Dedifferentiated amniotic fluid mesenchymal stem cell (primary cell): ENCODE measurements around the gene HSPA12A.

Experiments used
- DNase-seq: peaks from one replicate; pipeline ENCODE4 v3.0.0-alpha.2; 2016; ENCODE audit errors: extremely low spot score

The HSPA12A gene, protein sequence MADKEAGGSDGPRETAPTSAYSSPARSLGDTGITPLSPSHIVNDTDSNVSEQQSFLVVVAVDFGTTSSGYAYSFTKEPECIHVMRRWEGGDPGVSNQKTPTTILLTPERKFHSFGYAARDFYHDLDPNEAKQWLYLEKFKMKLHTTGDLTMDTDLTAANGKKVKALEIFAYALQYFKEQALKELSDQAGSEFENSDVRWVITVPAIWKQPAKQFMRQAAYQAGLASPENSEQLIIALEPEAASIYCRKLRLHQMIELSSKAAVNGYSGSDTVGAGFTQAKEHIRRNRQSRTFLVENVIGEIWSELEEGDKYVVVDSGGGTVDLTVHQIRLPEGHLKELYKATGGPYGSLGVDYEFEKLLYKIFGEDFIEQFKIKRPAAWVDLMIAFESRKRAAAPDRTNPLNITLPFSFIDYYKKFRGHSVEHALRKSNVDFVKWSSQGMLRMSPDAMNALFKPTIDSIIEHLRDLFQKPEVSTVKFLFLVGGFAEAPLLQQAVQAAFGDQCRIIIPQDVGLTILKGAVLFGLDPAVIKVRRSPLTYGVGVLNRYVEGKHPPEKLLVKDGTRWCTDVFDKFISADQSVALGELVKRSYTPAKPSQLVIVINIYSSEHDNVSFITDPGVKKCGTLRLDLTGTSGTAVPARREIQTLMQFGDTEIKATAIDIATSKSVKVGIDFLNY

DNA sequence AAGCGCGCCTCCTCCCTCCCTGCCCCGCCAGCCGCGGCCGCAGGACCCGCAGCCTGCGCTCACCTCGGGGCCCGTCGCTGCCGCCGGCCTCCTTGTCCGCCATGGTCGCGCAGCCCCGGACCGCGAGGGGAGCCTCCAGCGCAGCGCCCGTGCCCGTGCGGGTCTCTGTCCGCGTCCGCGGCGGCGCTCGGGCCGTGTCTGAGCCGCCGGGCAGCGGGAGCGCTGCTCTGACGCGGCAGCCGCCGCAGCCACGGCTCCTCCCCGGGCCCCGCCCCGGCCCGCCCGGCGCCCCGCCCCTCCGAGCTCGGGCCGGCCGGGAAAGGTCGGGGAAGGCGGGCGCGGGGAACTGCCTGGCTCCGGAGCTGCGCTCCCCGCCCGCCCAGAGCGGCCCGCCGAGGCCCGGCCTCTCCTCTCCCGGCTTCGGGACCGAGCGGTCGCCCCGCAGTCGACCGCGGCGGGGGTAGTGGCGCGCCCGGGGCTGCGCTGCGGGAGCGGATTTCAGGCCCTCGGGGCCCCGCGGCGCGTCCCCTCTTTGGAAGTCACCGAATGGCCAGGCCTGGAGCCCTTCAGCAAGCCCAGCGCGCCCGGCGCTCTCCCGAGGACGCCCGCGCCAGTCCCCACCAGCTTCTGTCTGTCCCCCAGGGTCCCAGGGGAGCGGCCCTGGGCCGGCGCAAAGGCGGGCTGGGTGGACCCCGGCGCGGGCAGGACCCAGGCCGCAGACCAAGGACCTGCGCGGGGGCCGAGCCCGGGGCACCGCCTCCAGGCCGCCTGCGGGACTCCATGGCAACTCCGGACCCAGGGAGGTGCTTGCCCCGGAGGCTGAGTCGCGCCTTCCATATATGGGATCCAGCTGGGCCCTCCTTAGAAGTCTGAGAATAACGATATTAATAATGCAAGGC, at the start of gene HSPA12A:
Gene HSPA12A, minus strand, starts transcription at position 200 of the 899 bp plus-strand sequence. Its CDS starts 97 bp downstream, at position 103.
- peak; percentile 59 for DNase-seq

DNA sequence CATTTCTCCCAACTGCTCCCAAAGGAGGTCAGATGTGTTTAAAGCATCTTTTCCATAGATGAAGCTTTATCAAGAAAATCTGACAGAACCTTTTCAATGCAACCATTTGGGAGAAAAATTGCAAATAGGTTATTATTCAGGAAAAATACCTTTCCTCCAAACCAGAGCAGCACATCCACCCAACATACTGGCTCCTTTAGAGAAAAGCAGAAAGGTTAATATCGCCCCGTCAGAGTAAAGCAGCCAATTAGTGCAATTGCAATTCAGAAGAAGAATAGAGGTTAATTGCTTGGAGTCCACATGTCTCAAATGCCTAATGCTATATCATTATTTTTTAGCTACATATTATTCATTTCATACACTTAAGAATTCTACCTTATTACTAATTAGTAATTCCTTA, 48.9 kb upstream of the HSPA12A start:
- DNase-seq = no peak

DNA sequence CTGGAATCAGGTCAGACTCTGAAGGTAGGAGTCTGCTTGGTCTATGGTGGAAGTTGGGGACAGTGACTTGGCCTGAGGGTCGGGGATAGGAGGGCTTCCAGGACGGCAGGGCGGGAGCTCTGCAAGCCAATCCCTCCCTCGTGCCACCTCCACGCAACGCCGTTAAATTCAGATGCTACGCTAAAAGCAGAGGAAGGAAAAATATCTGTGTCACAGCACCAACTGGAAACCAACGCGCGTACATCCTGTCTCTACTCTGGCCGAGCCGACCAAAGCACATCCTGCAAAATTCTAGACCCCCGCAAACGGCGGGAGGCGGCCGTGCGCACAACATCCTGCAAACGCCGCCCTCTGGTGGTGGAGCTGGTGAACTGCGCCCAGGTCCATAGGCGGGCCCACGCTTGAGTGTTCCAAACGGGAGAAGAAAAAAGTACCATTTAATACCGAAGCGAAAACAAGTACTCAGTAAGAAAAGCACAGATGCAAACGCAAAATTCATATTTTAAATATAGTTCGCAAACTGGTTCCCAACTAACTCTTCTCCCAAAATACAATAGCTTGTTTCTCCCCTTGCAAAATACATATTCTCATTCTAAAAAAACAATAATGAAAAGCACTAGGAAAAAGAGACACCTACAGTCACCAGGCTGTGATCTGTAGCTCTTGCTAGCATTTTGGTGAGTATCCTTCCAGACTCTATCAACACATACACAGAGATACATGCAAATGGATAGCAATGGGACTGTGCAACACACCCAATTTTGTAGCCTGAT, 45.7 kb upstream of the HSPA12A start:
- peak; percentile 39 for DNase-seq

DNA sequence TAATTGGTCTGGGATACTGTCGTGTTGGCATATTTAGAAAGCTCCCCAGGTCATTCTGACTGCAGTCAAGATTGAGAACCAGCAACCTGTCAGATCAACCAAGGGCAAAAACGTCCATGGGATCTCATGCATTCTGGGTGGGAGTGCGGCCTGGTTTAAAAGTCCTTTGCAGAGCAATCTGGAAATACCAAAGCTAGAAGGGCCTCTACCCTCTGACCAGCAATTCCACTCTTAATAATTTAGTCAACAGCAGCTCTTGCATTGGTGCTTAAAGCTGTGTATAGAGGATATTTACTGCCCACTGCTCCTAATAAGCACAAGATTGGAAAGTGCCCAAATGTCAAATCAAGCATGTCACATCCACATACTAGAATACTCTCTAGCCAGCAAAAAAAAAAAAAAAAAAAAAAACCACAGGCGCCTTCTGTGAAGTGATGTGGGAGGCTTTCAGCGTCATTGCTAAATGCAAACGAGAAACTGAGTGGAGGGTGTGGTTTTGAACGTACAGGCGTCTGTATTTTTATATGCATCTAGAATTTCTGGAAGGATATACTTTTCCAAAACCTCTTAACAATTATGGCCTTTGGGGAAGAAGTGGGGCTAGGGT, 44.8 kb upstream of the HSPA12A start:
- no peak for DNase-seq

DNA sequence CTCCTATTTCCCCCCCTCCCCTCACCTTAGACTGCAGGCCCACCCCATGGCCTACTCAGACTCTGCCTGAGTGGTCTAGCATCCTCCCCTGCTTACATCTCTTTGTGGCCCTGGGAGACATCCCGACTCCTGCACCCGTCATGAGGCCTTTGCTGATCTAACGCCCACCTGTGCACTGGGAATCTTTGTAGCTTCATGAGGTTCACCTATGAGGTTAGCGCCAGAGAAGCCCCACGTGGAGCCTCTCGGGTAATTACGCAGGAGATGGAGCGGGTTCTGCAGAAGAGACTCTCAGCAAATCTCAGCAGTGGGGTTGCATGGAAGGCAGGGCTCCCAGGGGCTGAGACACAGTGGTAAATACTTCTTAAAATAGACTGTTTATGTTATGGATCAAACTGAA, 43.5 kb upstream of the HSPA12A start:
- DNase-seq = no peak

DNA sequence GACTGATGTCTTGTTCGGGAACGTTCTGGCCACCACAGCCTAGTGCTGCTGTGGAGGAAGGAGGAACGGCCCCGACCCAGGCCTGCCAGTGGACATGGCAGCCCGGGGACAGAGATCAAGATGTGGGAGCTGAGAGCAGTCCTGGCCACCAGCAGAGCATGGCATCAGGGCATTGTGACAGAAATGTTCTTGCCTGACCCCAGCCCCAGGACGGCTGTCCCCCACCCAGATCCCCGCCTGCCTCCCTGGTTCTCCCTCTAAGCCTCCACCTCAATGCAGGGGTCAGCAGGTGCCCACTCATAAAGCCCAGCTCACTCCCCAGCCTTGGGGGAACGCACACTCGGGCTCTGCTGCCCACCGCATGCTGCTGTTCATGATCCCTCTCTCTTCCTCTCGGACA, 42.9 kb upstream of the HSPA12A start:
- no peak for DNase-seq

DNA sequence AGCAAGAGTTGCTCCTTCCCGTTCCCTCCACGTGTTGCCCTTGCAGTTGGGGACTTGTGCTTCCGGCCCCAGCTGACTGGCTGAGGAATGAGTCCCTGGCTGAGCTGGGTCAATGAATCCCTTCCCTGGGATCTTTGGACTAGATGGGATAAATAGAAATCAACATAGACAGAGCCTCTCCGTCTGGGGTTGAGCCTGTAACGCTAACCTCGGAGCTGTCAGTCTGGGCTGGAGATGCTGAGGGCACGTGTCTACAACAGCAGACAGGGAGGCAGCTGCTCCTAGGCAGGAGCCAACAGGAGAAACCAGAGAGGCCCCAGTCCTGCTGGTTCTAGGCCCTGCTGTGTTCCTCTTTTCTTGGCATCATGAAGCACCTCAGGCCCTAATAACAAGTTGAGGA, 42.3 kb upstream of the HSPA12A start:
- DNase-seq = no peak

DNA sequence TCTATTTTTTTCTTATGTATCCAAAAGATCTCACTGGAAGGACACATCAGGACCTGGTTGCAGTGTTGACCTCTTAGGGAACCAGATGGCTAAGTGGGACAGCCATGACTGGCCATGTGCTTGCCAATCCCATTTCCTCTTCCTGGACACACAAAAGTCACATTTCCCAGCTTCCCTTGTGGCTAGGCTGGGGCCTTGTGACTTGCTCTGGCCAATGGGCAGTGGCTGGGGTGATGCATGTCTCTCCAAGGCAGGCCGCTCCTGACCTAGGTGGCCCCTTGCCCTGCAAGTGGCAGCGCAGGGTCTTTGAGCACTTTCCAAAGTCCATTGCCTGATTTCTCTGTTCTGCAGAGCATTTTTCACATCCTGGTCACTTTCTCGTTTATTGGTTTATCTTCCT, 41.7 kb upstream of the HSPA12A start:
- no peak for DNase-seq

DNA sequence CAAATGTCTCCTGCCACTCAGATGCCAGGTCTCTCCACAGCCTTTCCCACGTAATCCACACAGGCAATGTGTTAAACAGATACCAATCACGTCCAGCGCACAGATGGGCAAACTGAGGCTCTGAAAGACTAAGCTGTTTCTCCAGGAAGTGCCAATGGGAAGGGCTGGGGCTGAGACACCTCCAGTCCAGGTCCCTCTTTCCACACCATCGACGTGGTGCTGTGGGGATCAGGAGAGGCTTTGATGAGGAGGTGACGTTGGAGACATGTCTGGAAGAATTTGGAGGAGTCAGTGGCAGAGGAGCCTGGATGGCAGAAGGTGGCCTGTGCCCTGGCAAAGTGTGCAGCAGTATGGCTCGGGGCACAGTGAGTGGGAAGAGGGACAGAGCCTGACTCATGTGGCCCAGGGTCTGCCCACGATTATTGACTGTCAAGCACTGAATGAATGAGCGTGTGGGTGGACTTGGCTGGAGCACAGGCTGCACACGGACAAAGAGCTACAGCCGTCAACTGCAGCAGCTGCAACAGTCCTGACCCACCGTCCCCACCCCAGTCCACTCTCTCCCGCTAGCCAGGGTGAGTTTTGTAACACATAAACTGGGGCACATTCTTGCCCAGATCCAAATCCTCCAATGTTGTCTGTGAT, 40.8 kb upstream of the HSPA12A start:
- DNase-seq = no peak

DNA sequence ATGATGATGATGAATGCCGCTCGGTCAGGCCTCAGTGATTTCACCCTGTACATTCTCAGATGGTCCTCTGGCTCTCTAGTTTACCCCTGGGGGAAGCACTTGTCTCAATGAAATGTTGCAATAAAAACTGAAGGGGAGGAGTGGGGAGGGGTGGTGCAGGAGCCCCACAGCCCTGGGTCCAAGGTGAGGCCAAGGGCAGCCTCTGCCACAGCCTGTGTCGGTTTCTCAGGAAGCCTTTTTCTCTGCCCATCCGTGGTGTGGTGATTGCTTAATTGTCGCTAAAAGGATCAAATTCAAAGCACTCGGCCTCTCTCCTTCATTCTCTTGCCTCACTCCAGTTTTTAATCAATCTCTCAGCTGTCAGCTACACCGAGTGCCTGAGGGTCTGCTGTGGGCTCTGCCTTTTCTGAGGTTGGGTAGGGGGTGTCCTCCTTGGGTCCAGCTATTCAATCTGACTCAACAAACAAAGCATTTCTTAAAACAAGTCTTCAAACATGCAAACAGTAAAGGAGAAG, 39.1 kb upstream of the HSPA12A start:
- DNase-seq = no peak

DNA sequence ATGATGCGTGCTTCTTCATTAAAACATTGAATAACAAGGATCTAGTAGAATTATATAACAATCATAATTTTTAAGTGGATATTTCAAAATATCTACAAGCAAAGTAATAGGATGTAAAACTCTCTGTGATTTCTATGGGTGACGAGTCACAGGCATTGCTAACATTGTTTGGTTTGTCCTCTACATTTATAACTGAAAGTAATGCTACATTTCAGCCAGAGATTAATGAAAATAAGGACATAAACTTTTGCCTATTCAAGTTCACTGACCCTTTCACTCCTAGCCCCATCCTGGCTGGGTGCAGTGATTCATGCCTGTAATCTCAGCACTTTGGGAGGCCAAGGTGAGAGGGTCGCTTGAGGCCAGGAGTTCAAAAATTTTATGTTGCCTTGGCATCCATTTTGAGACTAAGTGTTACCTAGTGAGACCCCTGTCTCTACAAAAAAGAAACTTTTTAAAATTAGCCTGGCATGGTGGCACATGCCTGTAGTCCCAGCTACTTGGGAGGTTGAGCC, 38.4 kb upstream of the HSPA12A start:
- no peak for DNase-seq

DNA sequence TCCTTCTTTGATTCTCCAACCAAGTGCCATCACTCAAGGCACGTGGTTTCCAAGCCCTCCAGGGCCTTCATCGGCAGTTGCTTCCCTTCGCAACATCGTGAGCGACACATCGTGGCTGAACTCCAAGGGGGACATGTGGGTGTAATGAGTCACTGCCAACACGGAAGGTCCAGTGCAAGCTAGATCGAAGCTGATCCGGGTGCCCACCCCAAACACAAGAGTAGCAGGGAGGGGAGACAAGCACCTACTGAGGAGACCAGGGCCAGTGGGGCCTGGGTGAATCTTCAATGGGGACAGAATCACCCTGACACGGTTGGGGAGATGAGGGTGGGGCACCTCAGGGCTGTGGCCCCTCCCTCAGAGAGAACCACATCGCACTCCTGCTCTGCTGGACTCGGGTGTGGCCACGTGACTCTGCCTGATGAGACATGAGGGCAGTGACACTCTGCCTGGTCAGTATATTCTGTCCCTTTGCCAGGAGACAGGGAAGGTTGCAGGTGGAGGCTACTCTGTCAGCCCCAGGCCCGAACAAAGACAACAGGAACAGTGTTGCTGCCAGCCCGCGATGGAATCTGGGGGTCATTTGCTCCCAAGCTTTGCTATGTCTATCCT, 36.8 kb upstream of the HSPA12A start:
- no peak for DNase-seq

DNA sequence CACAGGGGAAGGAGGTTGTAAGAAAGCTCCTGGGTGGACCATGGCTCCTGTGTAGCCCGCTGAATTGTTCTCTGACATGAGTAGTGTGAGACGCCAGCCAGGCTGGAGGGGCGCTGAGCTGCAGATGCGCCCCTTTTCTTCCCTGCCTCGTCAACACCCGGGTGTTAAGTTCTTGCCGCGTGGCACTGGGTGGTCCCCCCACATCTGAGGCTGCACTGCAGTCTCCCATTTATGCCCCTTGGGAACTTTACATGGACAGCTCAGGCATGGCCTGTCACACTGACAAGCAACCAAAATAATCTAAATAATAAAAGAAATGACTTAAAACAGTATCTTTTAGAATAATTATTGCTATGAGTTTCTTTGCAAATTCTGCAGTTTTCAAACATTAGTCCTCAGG, 34.6 kb upstream of the HSPA12A start:
- DNase-seq = no peak

DNA sequence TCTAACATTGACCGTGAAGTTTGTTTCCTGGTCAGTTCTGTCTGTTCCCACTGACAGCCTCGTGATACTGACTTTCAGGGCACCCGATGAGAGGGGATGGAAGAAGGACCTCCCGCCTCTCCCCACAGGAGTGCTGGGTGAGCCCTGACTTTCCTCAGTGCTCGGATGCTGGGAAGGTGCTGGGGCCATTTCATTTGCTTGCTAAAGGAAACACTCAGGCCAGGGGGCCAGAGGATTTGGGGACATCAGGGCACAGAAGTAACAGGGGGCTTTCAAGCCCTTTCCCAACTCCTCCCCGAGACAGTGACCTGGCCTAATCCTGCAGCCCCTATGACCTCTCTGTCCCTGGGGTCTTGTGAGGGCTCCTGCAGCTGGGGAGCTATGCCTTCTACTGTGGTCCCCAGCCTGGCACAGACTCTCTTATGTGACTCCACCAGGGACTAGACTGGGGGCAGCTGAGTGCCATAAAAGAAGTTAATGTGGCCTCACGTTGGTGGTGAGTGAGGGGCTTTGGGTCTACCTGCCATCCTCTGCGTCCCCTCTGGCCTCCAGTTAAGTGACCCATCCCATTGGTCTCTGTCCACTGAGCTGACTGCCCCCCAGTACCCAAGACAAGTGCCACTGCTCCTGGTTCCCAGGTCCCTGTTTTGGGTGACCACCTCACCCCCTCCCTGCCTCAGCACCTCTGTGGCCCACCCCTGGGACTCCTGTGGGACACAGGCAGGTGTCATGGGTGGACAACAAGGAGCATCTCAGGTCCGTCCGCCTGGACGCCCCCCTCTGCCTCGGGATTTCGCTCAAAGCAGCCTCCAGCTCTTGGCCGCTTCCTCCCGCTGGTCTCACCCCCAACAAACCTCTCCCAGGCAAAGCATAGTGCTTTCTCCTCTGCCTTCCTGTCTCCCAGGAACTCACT, 33.4 kb upstream of the HSPA12A start:
- DNase-seq = no peak

DNA sequence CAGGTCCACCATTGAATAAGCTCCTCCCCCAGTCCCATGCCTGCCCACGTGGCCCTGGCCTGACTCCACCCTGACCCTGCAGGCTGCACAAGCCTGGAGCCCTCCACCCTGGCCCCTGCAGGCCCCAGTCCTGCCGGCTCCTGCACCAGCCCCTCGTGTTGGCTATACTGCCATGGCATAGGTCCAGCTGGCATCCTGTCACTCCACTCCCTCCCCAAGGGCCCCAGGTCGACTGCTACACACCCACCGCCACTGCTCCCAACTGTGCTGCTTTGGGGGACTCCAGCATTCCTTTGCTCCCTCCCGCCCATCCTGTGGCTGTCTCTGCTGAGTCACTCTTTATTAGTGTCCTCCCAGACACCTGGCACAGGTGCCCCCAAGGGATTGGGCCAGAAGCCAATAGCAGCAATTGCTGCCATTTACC, 32.4 kb upstream of the HSPA12A start:
- DNase-seq = no peak

DNA sequence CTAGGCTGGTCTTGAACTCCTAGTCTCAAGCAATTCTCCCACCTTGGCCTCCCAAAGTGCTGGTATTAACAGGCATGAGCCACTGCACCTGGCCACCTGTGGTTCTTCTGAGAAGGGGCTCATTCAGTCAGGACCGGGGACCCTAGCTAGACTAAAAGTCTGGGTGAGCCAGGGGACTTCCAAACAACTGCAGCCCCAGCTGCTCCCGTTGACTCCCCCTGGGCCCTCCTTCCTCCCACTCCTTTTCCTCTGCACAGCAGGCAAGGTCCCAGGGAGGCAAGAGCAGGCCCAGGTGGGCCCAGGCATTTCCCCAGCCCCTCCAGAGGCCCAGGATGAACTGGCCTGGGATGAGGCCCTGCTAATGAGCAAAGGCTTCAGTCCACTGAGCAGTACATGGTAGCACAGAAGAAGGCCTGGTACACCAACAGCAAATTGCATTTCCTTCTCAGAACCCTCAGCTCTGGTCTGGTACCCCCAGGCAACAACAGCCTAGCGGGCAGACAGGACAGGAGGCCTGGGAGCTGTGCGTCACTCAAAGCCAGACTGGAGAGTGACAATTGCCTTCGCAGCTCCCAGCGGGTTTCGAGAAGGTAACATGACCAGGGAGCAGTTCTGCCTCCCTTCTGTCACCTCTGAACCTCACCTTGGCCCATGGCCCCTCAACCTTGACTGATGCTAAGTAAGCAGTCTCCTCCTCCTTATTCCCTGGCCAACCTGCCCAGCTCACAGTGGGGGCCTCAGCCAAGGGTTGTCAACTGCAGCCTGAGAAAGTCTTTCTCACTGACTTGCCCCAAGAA, 30.7 kb upstream of the HSPA12A start:
- DNase-seq = no peak

DNA sequence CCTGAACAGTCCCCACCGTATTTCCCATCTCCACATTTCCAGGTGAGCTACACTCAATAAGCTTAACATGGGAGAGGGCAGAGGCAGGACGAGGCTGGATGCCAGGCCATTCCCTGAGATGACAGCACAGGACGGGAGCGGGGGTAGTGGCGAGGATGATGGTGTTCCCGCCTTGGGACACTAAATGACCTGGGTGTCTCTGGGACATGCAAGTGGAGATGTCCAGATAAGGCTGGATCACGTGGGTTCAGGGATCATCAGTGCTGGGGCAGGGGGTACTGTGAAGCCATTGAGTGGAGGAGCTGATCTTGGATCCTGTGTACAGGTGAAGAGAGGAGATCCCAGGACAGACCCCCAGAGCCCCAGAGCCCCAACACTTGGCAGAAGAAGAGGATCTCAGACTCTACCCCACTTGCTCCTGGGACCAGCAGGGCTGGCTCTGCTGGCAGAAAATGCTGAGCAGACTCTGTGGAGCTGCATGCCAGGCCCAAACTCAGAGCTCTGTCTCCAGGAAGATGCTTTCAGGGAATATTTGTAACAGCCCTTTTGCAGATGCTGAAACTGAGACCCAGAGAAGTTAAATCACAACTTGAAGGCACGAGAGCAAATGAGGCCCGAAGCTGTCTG, 29.7 kb upstream of the HSPA12A start:
- no peak for DNase-seq
